ENCODE data around the gene CAPN13. TPM values are rescaled to one million over a fixed set of nuclear protein-coding genes. Genes with fewer than 3 reads are reported as not detected.

The CAPN13 gene
- total RNA-seq, 1 experiment from 2014 or later: not detected

GRCh38 chr2:30684516-30684915 lies 122.7 kb downstream of the CAPN13 start:
- no peak overlapping the region for H3K27ac ChIP-seq (ENCODE audit: low read length)
- ChIA-PET POLR2A (no interaction called here), CTCF (no interaction called here)
- no peaks in the 10 kb centered on the region for H3K36me3 ChIP-seq (ENCODE audit: control insufficient read depth, insufficient read depth, low read length)
- intact Hi-C loops (cut with micrococcal nuclease; ENCODE audit: unreplicated experiment) (no loop called here), in situ Hi-C loops (cut with HindIII; ENCODE audit: low pct_unique_long_range_greater_than_20kb, low sequenced_read_pairs) (no loop called here)
- H3K4me3 ChIP-seq (ENCODE audit: low read depth in 2 of 2, low read length in 2 of 2): no peak overlapping the region
- no peaks in the 10 kb centered on the region for H3K4me1 ChIP-seq (ENCODE audit: control insufficient read depth, insufficient read depth, low read length)
- H3K9me3 ChIP-seq (ENCODE audit: control insufficient read depth, insufficient read depth, low read depth, low read length): no peaks in the 10 kb centered on the region
- DNase-seq (ENCODE audit: low read depth, low spot score) (no peak), ATAC-seq (no peak)
- BruUV-seq (replicated peaks): no TSS peak
- TF ChIP-seq, protein P1, sequence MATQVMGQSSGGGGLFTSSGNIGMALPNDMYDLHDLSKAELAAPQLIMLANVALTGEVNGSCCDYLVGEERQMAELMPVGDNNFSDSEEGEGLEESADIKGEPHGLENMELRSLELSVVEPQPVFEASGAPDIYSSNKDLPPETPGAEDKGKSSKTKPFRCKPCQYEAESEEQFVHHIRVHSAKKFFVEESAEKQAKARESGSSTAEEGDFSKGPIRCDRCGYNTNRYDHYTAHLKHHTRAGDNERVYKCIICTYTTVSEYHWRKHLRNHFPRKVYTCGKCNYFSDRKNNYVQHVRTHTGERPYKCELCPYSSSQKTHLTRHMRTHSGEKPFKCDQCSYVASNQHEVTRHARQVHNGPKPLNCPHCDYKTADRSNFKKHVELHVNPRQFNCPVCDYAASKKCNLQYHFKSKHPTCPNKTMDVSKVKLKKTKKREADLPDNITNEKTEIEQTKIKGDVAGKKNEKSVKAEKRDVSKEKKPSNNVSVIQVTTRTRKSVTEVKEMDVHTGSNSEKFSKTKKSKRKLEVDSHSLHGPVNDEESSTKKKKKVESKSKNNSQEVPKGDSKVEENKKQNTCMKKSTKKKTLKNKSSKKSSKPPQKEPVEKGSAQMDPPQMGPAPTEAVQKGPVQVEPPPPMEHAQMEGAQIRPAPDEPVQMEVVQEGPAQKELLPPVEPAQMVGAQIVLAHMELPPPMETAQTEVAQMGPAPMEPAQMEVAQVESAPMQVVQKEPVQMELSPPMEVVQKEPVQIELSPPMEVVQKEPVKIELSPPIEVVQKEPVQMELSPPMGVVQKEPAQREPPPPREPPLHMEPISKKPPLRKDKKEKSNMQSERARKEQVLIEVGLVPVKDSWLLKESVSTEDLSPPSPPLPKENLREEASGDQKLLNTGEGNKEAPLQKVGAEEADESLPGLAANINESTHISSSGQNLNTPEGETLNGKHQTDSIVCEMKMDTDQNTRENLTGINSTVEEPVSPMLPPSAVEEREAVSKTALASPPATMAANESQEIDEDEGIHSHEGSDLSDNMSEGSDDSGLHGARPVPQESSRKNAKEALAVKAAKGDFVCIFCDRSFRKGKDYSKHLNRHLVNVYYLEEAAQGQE (IDR thresholded peaks at IDR 0.05; ENCODE audit: insufficient read depth in 1 of 2, low read depth in 2 of 2, low read length in 1 of 2): no peak
- TF ChIP-seq TCF7L2 (IDR thresholded peaks at IDR 0.05; ENCODE audit: low read depth, low read length) (no peak), POLR2AphosphoS5 (IDR thresholded peaks at IDR 0.05; ENCODE audit: low read depth, low read length) (no peak), SIN3A (IDR thresholded peaks at IDR 0.05; ENCODE audit: borderline replicate concordance, insufficient read depth, low read depth, low read length) (no peak), CTCF (IDR thresholded peaks at IDR 0.05) (no peak)
- no peaks in the 10 kb centered on the region for H3K27me3 ChIP-seq (ENCODE audit: control insufficient read depth, insufficient read depth, low read length)

DNA sequence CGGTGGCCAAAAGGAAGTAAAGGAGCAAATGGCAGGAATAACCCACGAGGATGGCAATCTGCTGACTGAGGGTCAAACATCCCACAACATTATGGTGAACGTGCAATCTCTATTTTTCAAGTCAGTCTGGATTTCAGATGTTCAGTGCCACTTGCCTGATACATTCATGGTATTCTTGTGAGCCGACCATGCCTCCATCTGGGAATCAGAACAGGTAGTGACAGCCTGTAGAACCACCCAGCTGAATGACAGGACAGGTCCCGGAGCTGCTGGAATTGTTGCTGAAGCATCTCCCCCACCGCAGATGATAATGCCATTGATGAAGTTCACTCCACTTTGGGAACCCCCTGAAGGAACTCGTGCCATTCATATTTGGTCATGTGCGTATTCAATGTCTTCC lies 123.2 kb downstream of the CAPN13 start:
- Histone ChIP-seq H3K4me3 (ENCODE audit: low read depth in 2 of 2, low read length in 2 of 2) (no peak overlapping the region), H3K27me3 (ENCODE audit: control insufficient read depth, insufficient read depth, low read length) (no peaks in the 10 kb centered on the region), H3K4me1 (ENCODE audit: control insufficient read depth, insufficient read depth, low read length) (no peaks in the 10 kb centered on the region), H3K9me3 (ENCODE audit: control insufficient read depth, insufficient read depth, low read depth, low read length) (no peaks in the 10 kb centered on the region), H3K36me3 (ENCODE audit: control insufficient read depth, insufficient read depth, low read length) (no peaks in the 10 kb centered on the region), H3K27ac (ENCODE audit: low read length) (no peak overlapping the region)
- BruUV-seq (replicated peaks): no TSS peak
- ChIA-PET CTCF (no interaction called here), POLR2A (no interaction called here)
- ATAC-seq: no peak
- DNase-seq (ENCODE audit: low read depth, low spot score): no peak
- in situ Hi-C loops (cut with HindIII; ENCODE audit: low pct_unique_long_range_greater_than_20kb, low sequenced_read_pairs): no loop called here
- TF ChIP-seq POLR2AphosphoS5 (IDR thresholded peaks at IDR 0.05; ENCODE audit: low read depth, low read length) (no peak), SIN3A (IDR thresholded peaks at IDR 0.05; ENCODE audit: borderline replicate concordance, insufficient read depth, low read depth, low read length) (no peak), CTCF (IDR thresholded peaks at IDR 0.05) (no peak), TCF7L2 (IDR thresholded peaks at IDR 0.05; ENCODE audit: low read depth, low read length) (no peak)
- TF ChIP-seq, protein P1 (IDR thresholded peaks at IDR 0.05; ENCODE audit: insufficient read depth in 1 of 2, low read depth in 2 of 2, low read length in 1 of 2): no peak
- intact Hi-C loops (cut with micrococcal nuclease; ENCODE audit: unreplicated experiment): no loop called here
